Skeletal muscle satellite cell (primary cell): ENCODE data around the gene SAT1.

Experiments used
- H3K27me3 ChIP-seq: 2 replicates; pipeline ENCODE4 v1.7.0; 2013; ENCODE audit warnings: low read length; ENCODE audit not compliant: control insufficient read depth, insufficient read depth
- H3K36me3 ChIP-seq: 2 replicates; pipeline ENCODE4 v1.7.0; 2013; ENCODE audit warnings: mild to moderate bottlenecking, control low read depth, low read length; ENCODE audit not compliant: insufficient read depth
- H3K4me1 ChIP-seq: 2 replicates; pipeline ENCODE4 v1.7.0; 2013; ENCODE audit warnings: low read length; ENCODE audit not compliant: control insufficient read depth, insufficient read depth
- H3K4me2 ChIP-seq: 2 replicates; pipeline ENCODE4 v1.7.0; 2013; ENCODE audit warnings: mild to moderate bottlenecking, low read length
- H3K4me3 ChIP-seq: 2 replicates; pipeline ENCODE4 v1.7.0; 2013; ENCODE audit warnings: low read length
- H3K9ac ChIP-seq: 2 replicates; pipeline ENCODE4 v1.7.0; 2013; ENCODE audit warnings: mild to moderate bottlenecking, low read depth, low read length, moderate library complexity
- H3K9me3 ChIP-seq: replicated peaks from 2 replicates; pipeline ENCODE4 v1.7.0; 2013; ENCODE audit warnings: mild to moderate bottlenecking, control low read depth, low read length

The SAT1 gene

GRCh38 chrX:23813808-23814207 lies 30.8 kb downstream of the SAT1 start:
- no peak overlapping the region for H3K4me2 ChIP-seq
- H3K4me1 ChIP-seq = no peaks in the 10 kb centered on the region
- no peak overlapping the region for H3K4me3 ChIP-seq
- no peaks in the 10 kb centered on the region for H3K36me3 ChIP-seq
- H3K9me3 ChIP-seq = no peaks in the 10 kb centered on the region
- no peak overlapping the region for H3K9ac ChIP-seq
- no peaks in the 10 kb centered on the region for H3K27me3 ChIP-seq

- Histone ChIP-seq H3K4me3 (no peak overlapping the region), H3K9me3 (no peaks in the 10 kb centered on the region), H3K4me1 (no peaks in the 10 kb centered on the region), H3K36me3 (no peaks in the 10 kb centered on the region), H3K9ac (no peak overlapping the region), H3K4me2 (no peak overlapping the region), H3K27me3 (no peaks in the 10 kb centered on the region)
Measured at GRCh38 chrX:23815376-23815775, 32.4 kb downstream of the SAT1 start.

GRCh38 chrX:23816179-23816578 lies 33.2 kb downstream of the SAT1 start:
- Histone ChIP-seq H3K4me1 (no peaks in the 10 kb centered on the region), H3K27me3 (no peaks in the 10 kb centered on the region), H3K4me3 (no peak overlapping the region), H3K4me2 (no peak overlapping the region), H3K9ac (no peak overlapping the region), H3K36me3 (no peaks in the 10 kb centered on the region), H3K9me3 (no peaks in the 10 kb centered on the region)

- Histone ChIP-seq H3K4me3 (no peak overlapping the region), H3K4me1 (no peaks in the 10 kb centered on the region), H3K36me3 (no peaks in the 10 kb centered on the region), H3K9ac (no peak overlapping the region), H3K27me3 (no peaks in the 10 kb centered on the region), H3K4me2 (no peak overlapping the region), H3K9me3 (no peaks in the 10 kb centered on the region)
Measured at GRCh38 chrX:23817979-23818336, 35.0 kb downstream of the SAT1 start.

- H3K9ac ChIP-seq = no peak overlapping the region
- no peak overlapping the region for H3K4me3 ChIP-seq
- H3K36me3 ChIP-seq = no peaks in the 10 kb centered on the region
- H3K4me1 ChIP-seq = no peaks in the 10 kb centered on the region
- no peak overlapping the region for H3K4me2 ChIP-seq
- H3K27me3 ChIP-seq = no peaks in the 10 kb centered on the region
- no peaks in the 10 kb centered on the region for H3K9me3 ChIP-seq
Measured at GRCh38 chrX:23819385-23820234, 36.6 kb downstream of the SAT1 start.

- Histone ChIP-seq H3K4me3 (no peak overlapping the region), H3K4me1 (no peaks in the 10 kb centered on the region)
Measured at GRCh38 chrX:23820235-23820782, 37.3 kb downstream of the SAT1 start.

GRCh38 chrX:23821847-23822246 lies 38.9 kb downstream of the SAT1 start:
- no peak overlapping the region for H3K4me2 ChIP-seq
- H3K36me3 ChIP-seq = no peaks in the 10 kb centered on the region
- H3K4me3 ChIP-seq = no peak overlapping the region
- no peaks in the 10 kb centered on the region for H3K9me3 ChIP-seq
- H3K9ac ChIP-seq = no peak overlapping the region
- no peaks in the 10 kb centered on the region for H3K4me1 ChIP-seq
- no peaks in the 10 kb centered on the region for H3K27me3 ChIP-seq

More at GRCh38 chrX:23820235-23820782, 37.3 kb downstream of the SAT1 start:
- Histone ChIP-seq H3K9ac (no peak overlapping the region), H3K9me3 (no peaks in the 10 kb centered on the region), H3K36me3 (no peaks in the 10 kb centered on the region), H3K27me3 (no peaks in the 10 kb centered on the region), H3K4me2 (no peak overlapping the region)

- Histone ChIP-seq H3K27me3 (no peaks in the 10 kb centered on the region), H3K4me3 (no peak overlapping the region), H3K36me3 (no peaks in the 10 kb centered on the region), H3K9me3 (no peaks in the 10 kb centered on the region), H3K4me2 (no peak overlapping the region), H3K4me1 (no peaks in the 10 kb centered on the region), H3K9ac (no peak overlapping the region)
Measured at GRCh38 chrX:23822397-23822796, 39.4 kb downstream of the SAT1 start.

- no peaks in the 10 kb centered on the region for H3K4me1 ChIP-seq
- H3K9me3 ChIP-seq = no peaks in the 10 kb centered on the region
- no peak overlapping the region for H3K4me2 ChIP-seq
- no peak overlapping the region for H3K4me3 ChIP-seq
- no peak overlapping the region for H3K9ac ChIP-seq
- no peaks in the 10 kb centered on the region for H3K36me3 ChIP-seq
- no peaks in the 10 kb centered on the region for H3K27me3 ChIP-seq
Measured at GRCh38 chrX:23822841-23823240, 39.9 kb downstream of the SAT1 start.

- no peaks in the 10 kb centered on the region for H3K4me1 ChIP-seq
- no peaks in the 10 kb centered on the region for H3K9me3 ChIP-seq
- no peaks in the 10 kb centered on the region for H3K36me3 ChIP-seq
- no peaks in the 10 kb centered on the region for H3K27me3 ChIP-seq
- H3K4me2 ChIP-seq = no peak overlapping the region
- H3K9ac ChIP-seq = no peak overlapping the region
- no peak overlapping the region for H3K4me3 ChIP-seq
Measured at GRCh38 chrX:23825675-23826074, 42.7 kb downstream of the SAT1 start.

- no peak overlapping the region for H3K4me3 ChIP-seq
- no peaks in the 10 kb centered on the region for H3K27me3 ChIP-seq
- H3K9me3 ChIP-seq = no peaks in the 10 kb centered on the region
- no peaks in the 10 kb centered on the region for H3K36me3 ChIP-seq
- H3K4me1 ChIP-seq = no peaks in the 10 kb centered on the region
- no peak overlapping the region for H3K4me2 ChIP-seq
- H3K9ac ChIP-seq = no peak overlapping the region
Measured at GRCh38 chrX:23826216-23826615, 43.2 kb downstream of the SAT1 start.

GRCh38 chrX:23826653-23827052 lies 43.7 kb downstream of the SAT1 start:
- H3K4me2 ChIP-seq = no peak overlapping the region
- no peaks in the 10 kb centered on the region for H3K27me3 ChIP-seq
- no peak overlapping the region for H3K9ac ChIP-seq
- no peaks in the 10 kb centered on the region for H3K4me1 ChIP-seq
- H3K4me3 ChIP-seq = no peak overlapping the region
- H3K9me3 ChIP-seq = no peaks in the 10 kb centered on the region
- H3K36me3 ChIP-seq = no peaks in the 10 kb centered on the region
